ENCODE data around the gene GUCA1A.

DNA sequence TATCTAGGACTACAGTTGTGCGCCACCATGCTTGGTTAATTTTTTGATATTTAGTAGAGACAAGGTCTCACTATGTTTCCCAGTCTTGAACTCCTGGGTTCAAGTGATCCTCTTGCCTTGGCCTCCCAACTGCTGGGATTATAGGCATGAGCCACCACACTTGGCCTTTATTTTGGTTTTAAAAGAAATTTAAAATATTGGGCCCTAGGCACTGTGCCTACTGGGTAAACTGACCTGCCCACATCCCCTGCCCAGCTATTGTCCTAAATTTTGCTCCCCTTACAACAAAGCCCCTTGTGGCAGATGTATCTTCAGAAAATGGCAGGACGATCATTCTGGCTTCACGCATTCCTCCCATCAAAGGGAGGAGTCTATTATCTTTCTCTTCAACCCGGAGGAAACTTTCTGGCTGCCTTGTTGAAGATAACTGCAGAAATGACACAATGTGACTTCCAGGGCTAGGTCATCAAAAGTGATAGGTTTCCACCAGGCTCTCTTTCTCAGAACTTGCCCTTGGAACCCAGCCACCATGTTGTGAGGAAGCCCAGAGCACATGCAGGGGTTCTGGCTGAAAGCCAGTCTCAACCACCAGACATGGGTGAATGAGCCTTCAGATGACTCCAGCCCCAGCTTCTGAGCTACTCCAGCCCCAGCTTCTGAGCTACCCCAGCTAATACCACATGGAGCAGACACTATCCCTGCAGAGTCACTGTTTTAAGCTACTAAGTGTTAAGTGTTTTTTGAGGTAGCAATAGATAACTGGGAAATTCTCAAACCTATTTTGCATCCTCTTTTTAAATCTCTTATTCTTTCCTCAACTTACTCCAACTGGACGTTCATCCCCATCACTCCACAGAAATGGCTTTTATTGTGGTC, 26.2 kb downstream of the GUCA1A start:
- no peak for TF ChIP-seq YY1 (IDR thresholded peaks at IDR 0.05; ENCODE audit: insufficient read depth, insufficient read length)
- no peak for TF ChIP-seq SUZ12 (IDR thresholded peaks at IDR 0.05; ENCODE audit: extremely low read depth, insufficient read depth, insufficient read length)

All from NT2/D1 (cell line).